ENCODE results near the gene SLC39A11.
"Not testable (repeated sequence)": the region's sequence is repeated elsewhere in the genome, so short reads cannot be mapped to it uniquely, and the experiment has no call there.

The SLC39A11 gene

DNA sequence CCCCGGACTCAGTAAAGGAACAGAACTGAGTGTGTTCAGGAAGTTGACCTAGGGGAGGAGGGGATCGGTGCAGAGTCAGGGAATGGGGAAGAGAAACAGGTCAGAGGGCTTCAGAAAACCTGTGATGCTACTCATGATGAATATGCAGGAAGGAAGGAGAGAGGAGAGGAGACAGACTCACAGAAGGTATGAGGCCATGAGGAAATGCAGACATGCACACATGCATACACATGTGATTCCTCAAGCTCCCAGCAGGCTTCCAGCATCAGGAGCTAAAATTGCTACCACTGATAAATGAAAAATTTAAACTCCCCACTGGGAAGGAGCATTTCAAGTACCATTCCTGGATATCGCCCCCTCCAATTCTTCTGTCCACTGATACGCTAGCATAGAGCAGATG lies 262.6 kb downstream of the SLC39A11 start:
- no peak for DNase-seq
- H3K27me3 ChIP-seq (replicated peaks; ENCODE audit: insufficient read depth, low read length), result no peaks in the 10 kb centered on the region
- no peak overlapping the region for H3K4me3 ChIP-seq (ENCODE audit: low read length)
- H3K4me2 ChIP-seq (ENCODE audit: low read depth, low read length), result no peak overlapping the region
- H3K9me2 ChIP-seq (replicated peaks; ENCODE audit: insufficient read depth, low read length), result no peaks in the 10 kb centered on the region
- H3K36me3 ChIP-seq (replicated peaks; ENCODE audit: insufficient read depth, low read length), result no peaks in the 10 kb centered on the region
- no peak overlapping the region for H3K9ac ChIP-seq (ENCODE audit: low read length)
- H3K27ac ChIP-seq (ENCODE audit: low read length), result no peak overlapping the region
- TF ChIP-seq EZH2phosphoT487 (IDR thresholded peaks at IDR 0.05; ENCODE audit: low read length) (no peak), EZH2 (optimal IDR thresholded peaks at IDR 0.05; ENCODE audit: low read depth, low read length) (no peak)
- TF ChIP-seq, protein P1, sequence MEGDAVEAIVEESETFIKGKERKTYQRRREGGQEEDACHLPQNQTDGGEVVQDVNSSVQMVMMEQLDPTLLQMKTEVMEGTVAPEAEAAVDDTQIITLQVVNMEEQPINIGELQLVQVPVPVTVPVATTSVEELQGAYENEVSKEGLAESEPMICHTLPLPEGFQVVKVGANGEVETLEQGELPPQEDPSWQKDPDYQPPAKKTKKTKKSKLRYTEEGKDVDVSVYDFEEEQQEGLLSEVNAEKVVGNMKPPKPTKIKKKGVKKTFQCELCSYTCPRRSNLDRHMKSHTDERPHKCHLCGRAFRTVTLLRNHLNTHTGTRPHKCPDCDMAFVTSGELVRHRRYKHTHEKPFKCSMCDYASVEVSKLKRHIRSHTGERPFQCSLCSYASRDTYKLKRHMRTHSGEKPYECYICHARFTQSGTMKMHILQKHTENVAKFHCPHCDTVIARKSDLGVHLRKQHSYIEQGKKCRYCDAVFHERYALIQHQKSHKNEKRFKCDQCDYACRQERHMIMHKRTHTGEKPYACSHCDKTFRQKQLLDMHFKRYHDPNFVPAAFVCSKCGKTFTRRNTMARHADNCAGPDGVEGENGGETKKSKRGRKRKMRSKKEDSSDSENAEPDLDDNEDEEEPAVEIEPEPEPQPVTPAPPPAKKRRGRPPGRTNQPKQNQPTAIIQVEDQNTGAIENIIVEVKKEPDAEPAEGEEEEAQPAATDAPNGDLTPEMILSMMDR (IDR thresholded peaks at IDR 0.05; ENCODE audit: low read length), result no peak
- H3K4me1 ChIP-seq (ENCODE audit: low read length), result no peaks in the 10 kb centered on the region
- no peak overlapping the region for H2AFZ ChIP-seq (ENCODE audit: low read length)
- H3K79me2 ChIP-seq (ENCODE audit: low read length), result no peaks in the 10 kb centered on the region
- no peaks in the 10 kb centered on the region for H3K9me3 ChIP-seq (replicated peaks; ENCODE audit: insufficient read depth, low read length)
- H4K20me1 ChIP-seq (ENCODE audit: insufficient read depth, low read length), result no peaks in the 10 kb centered on the region
- H3F3A ChIP-seq (ENCODE audit: insufficient read depth, low read length), result no peaks in the 10 kb centered on the region

DNA sequence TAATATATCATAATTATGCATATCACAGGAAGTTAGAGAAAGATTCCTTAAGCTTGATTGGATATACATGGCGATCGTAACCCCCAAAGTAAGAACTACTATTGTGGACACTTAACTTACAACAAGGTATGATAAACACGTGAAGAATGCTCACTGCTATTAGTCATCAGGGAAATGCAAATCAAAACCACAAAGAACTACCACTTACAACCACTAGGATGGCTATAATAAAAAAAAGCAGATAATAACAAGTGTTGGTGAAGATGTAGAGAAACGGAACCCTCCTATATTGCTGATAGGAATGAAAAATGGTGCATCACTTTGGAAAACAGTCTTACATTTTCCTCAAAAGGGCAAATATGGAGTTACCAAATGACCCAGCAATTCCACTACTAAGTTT lies 265.9 kb downstream of the SLC39A11 start:
- Histone ChIP-seq H3K27me3 (replicated peaks; ENCODE audit: insufficient read depth, low read length) (no peaks in the 10 kb centered on the region), H4K20me1 (ENCODE audit: insufficient read depth, low read length) (no peaks in the 10 kb centered on the region), H3F3A (ENCODE audit: insufficient read depth, low read length) (peaks cover 9% of the 10 kb centered on the region), H3K9ac (ENCODE audit: low read length) (no peak overlapping the region), H3K4me1 (ENCODE audit: low read length) (peaks cover 19% of the 10 kb centered on the region), H3K4me3 (ENCODE audit: low read length) (no peak overlapping the region), H3K79me2 (ENCODE audit: low read length) (no peaks in the 10 kb centered on the region), H3K9me3 (replicated peaks; ENCODE audit: insufficient read depth, low read length) (no peaks in the 10 kb centered on the region), H3K4me2 (ENCODE audit: low read depth, low read length) (no peak overlapping the region), H2AFZ (ENCODE audit: low read length) (no peak overlapping the region), H3K36me3 (replicated peaks; ENCODE audit: insufficient read depth, low read length) (no peaks in the 10 kb centered on the region), H3K27ac (ENCODE audit: low read length) (no peak overlapping the region), H3K9me2 (replicated peaks; ENCODE audit: insufficient read depth, low read length) (no peaks in the 10 kb centered on the region)
- TF ChIP-seq, protein P1 (IDR thresholded peaks at IDR 0.05; ENCODE audit: low read length), result 0 out of 2 replicates have a peak, but pooled peaks have one; percentile 11
- TF ChIP-seq EZH2 (optimal IDR thresholded peaks at IDR 0.05; ENCODE audit: low read depth, low read length), result no peak
- no peak for TF ChIP-seq EZH2phosphoT487 (IDR thresholded peaks at IDR 0.05; ENCODE audit: low read length)
- DNase-seq, result no peak

DNA sequence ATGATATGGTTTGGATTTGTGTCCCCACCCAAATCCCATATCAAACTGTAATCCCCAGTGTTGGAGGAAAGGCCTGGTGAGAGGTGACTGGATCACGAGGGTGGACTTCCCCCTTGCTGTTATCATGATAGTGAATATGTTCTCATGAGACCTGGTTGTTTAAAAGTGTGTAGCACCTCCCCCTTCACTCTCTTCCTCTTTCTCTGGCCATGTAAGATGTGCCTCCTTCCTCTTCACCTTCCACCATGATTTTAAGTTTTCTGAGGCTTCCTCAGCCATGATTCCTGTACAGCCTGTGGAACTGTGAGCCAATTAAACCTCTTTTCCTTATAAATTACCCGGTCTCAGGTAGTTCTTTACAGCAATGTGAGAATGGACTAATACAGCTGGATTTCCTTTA lies 266.4 kb downstream of the SLC39A11 start:
- not testable (repeated sequence) for H3K4me2 ChIP-seq (ENCODE audit: low read depth, low read length); H3K27ac ChIP-seq (ENCODE audit: low read length); H3K36me3 ChIP-seq (replicated peaks; ENCODE audit: insufficient read depth, low read length); H3F3A ChIP-seq (ENCODE audit: insufficient read depth, low read length); H4K20me1 ChIP-seq (ENCODE audit: insufficient read depth, low read length); H3K9ac ChIP-seq (ENCODE audit: low read length); H2AFZ ChIP-seq (ENCODE audit: low read length); DNase-seq; H3K79me2 ChIP-seq (ENCODE audit: low read length); H3K9me2 ChIP-seq (replicated peaks; ENCODE audit: insufficient read depth, low read length); H3K4me3 ChIP-seq (ENCODE audit: low read length); H3K9me3 ChIP-seq (replicated peaks; ENCODE audit: insufficient read depth, low read length); H3K27me3 ChIP-seq (replicated peaks; ENCODE audit: insufficient read depth, low read length)
- H3K4me1 ChIP-seq (ENCODE audit: low read length), result peaks cover 21% of the 10 kb centered on the region

DNA sequence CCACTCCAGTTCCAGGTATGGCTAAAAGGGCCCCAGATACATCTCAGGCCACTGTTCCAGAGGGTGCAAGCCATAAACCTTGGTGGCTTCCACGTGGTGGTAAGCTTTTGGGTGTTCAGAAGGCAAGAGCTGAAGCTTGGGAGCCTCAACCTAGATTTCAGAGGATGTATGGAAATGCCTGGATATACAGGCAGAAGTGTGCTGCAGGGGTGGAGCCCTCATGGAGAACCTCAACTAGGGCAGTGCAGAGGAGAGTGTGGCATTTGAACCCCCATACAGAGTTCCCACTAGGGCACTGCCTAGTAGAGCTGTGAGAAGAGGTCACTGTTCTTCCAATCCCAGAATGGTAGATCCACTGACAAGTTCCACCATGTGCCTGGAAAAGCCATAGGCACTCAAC lies 267.3 kb downstream of the SLC39A11 start:
- no peak overlapping the region for H3K27ac ChIP-seq (ENCODE audit: low read length)
- no peak overlapping the region for H3K9ac ChIP-seq (ENCODE audit: low read length)
- H3K27me3 ChIP-seq (replicated peaks; ENCODE audit: insufficient read depth, low read length), result no peaks in the 10 kb centered on the region
- H3F3A ChIP-seq (ENCODE audit: insufficient read depth, low read length), result peaks cover 9% of the 10 kb centered on the region
- H3K36me3 ChIP-seq (replicated peaks; ENCODE audit: insufficient read depth, low read length), result no peaks in the 10 kb centered on the region
- no peaks in the 10 kb centered on the region for H3K9me3 ChIP-seq (replicated peaks; ENCODE audit: insufficient read depth, low read length)
- TF ChIP-seq, protein P1 (IDR thresholded peaks at IDR 0.05; ENCODE audit: low read length), result no peak
- no peak for TF ChIP-seq EZH2 (optimal IDR thresholded peaks at IDR 0.05; ENCODE audit: low read depth, low read length)
- TF ChIP-seq EZH2phosphoT487 (IDR thresholded peaks at IDR 0.05; ENCODE audit: low read length), result no peak
- H3K9me2 ChIP-seq (replicated peaks; ENCODE audit: insufficient read depth, low read length), result no peaks in the 10 kb centered on the region
- H4K20me1 ChIP-seq (ENCODE audit: insufficient read depth, low read length), result no peaks in the 10 kb centered on the region
- no peak overlapping the region for H3K4me3 ChIP-seq (ENCODE audit: low read length)
- no peak overlapping the region for H2AFZ ChIP-seq (ENCODE audit: low read length)
- H3K4me2 ChIP-seq (ENCODE audit: low read depth, low read length), result no peak overlapping the region
- peaks cover 21% of the 10 kb centered on the region for H3K4me1 ChIP-seq (ENCODE audit: low read length)
- DNase-seq, result no peak
- no peaks in the 10 kb centered on the region for H3K79me2 ChIP-seq (ENCODE audit: low read length)

DNA sequence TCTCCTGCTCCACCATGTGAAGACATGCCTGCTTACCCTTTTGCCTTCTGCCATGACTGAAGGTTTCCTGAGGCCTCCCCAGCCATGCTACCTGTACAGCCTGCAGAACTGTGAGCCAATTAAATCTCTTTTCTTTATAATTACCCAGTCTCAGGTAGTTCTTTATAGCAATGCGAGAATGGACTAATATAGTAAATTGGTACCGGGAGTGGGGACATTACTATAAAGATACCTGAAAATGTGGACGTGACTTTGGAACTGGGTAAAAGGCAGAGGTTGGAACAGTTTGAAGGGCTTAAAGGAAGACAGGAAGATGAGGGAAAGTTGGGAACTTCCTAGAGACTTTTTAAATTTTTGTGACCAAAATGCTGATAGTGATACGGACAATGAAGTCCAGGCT lies 268.2 kb downstream of the SLC39A11 start:
- H2AFZ ChIP-seq (ENCODE audit: low read length); H3K4me3 ChIP-seq (ENCODE audit: low read length); H3K36me3 ChIP-seq (replicated peaks; ENCODE audit: insufficient read depth, low read length); H3F3A ChIP-seq (ENCODE audit: insufficient read depth, low read length); DNase-seq; H3K9me3 ChIP-seq (replicated peaks; ENCODE audit: insufficient read depth, low read length); H3K27me3 ChIP-seq (replicated peaks; ENCODE audit: insufficient read depth, low read length); H3K9ac ChIP-seq (ENCODE audit: low read length); H3K4me2 ChIP-seq (ENCODE audit: low read depth, low read length); H3K79me2 ChIP-seq (ENCODE audit: low read length); H4K20me1 ChIP-seq (ENCODE audit: insufficient read depth, low read length); H3K9me2 ChIP-seq (replicated peaks; ENCODE audit: insufficient read depth, low read length); H3K27ac ChIP-seq (ENCODE audit: low read length): not testable (repeated sequence)
- H3K4me1 ChIP-seq (ENCODE audit: low read length), result peaks cover 21% of the 10 kb centered on the region

Measured in MM.1S (cell line).